Measurements from ENCODE around the gene TAF10. TPM values are rescaled to one million over a fixed set of nuclear protein-coding genes. Genes with fewer than 3 reads are reported as not detected.

The TAF10 gene
- total RNA-seq, 3 donors from 2014 or later, result 84.0 to 135 (median 115) TPM

- no peak for ATAC-seq
- no peak for TF ChIP-seq CTCF (IDR thresholded peaks at IDR 0.05)
- H3K4me1 ChIP-seq (ENCODE audit: low read depth), result peaks cover 13% of the 10 kb centered on the region
- intact Hi-C loops (cut with DNase I, micrococcal nuclease), result no loop called here
- no peak for DNase-seq
- H3K4me3 ChIP-seq, result no peak overlapping the region
- no peaks in the 10 kb centered on the region for H3K36me3 ChIP-seq (ENCODE audit: low read depth)
- no peaks in the 10 kb centered on the region for H3K9me3 ChIP-seq
Measured at GRCh38 chr11:6615882-6616585, 4.0 kb upstream of the TAF10 start.

- intact Hi-C loops (cut with DNase I, micrococcal nuclease), result no loop called here
- ATAC-seq, result no peak
Measured at GRCh38 chr11:6615046-6615445, 3.0 kb upstream of the TAF10 start.

GRCh38 chr11:6614446-6614845, 2.4 kb upstream of the TAF10 start:
- H3K4me3 ChIP-seq, result no peak overlapping the region
- DNase-seq, result no peak
- H3K9me3 ChIP-seq, result no peaks in the 10 kb centered on the region
- no peaks in the 10 kb centered on the region for H3K36me3 ChIP-seq (ENCODE audit: low read depth)
- no peak for TF ChIP-seq CTCF (IDR thresholded peaks at IDR 0.05)
- peaks cover 20% of the 10 kb centered on the region for H3K4me1 ChIP-seq (ENCODE audit: low read depth)
- intact Hi-C loops (cut with DNase I, micrococcal nuclease), result no loop called here
- no peak for ATAC-seq

More at GRCh38 chr11:6615046-6615445, 3.0 kb upstream of the TAF10 start:
- no peak for DNase-seq
- Histone ChIP-seq H3K36me3 (ENCODE audit: low read depth) (no peaks in the 10 kb centered on the region), H3K4me1 (ENCODE audit: low read depth) (peaks cover 20% of the 10 kb centered on the region), H3K9me3 (no peaks in the 10 kb centered on the region), H3K4me3 (no peak overlapping the region)
- no peak for TF ChIP-seq CTCF (IDR thresholded peaks at IDR 0.05)

GRCh38 chr11:6613496-6613895, 1.5 kb upstream of the TAF10 start:
- no peak for TF ChIP-seq CTCF (IDR thresholded peaks at IDR 0.05)
- no peak for ATAC-seq
- intact Hi-C loops (cut with DNase I, micrococcal nuclease), result no loop called here
- H3K4me3 ChIP-seq, result no peak overlapping the region
- no peak for DNase-seq
- no peaks in the 10 kb centered on the region for H3K9me3 ChIP-seq
- H3K4me1 ChIP-seq (ENCODE audit: low read depth), result peaks cover 20% of the 10 kb centered on the region
- no peaks in the 10 kb centered on the region for H3K36me3 ChIP-seq (ENCODE audit: low read depth)

GRCh38 chr11:6611963-6612212, 128 bp downstream of the TAF10 start:
- ATAC-seq (no peak), DNase-seq (no peak)
- intact Hi-C loops (cut with DNase I, micrococcal nuclease), result no loop called here
- H3K4me3 ChIP-seq, result peak overlapping the region; percentile 83
- H3K4me1 ChIP-seq (ENCODE audit: low read depth), result peaks cover 20% of the 10 kb centered on the region
- H3K36me3 ChIP-seq (ENCODE audit: low read depth), result no peaks in the 10 kb centered on the region
- no peak for TF ChIP-seq CTCF (IDR thresholded peaks at IDR 0.05)
- no peaks in the 10 kb centered on the region for H3K9me3 ChIP-seq

Measured in mucosa of descending colon (tissue), 3 donors.